GM12878 (cell line): Measurements from ENCODE around the gene POLE4. TPM values are rescaled to one million over a fixed set of nuclear protein-coding genes. Genes with fewer than 3 reads are reported as not detected.
A peak's percentile ranks its signal among the peaks of the same experiment; 100 is the strongest.

Source experiments
- ATF2 ChIP-seq: IDR thresholded peaks from 2 replicates; pipeline ENCODE4 v1.6.1; 2012; ENCODE audit warnings: low read length, inconsistent platforms
- BCL3 ChIP-seq: IDR thresholded peaks from 2 replicates; pipeline ENCODE4 v1.6.1; 2011; ENCODE audit warnings: borderline replicate concordance, low read depth, mild to moderate bottlenecking, moderate library complexity, low read length; ENCODE audit not compliant: insufficient read depth, poor library complexity, severe bottlenecking
- CBFB ChIP-seq: IDR thresholded peaks from 2 replicates; pipeline ENCODE4 v1.6.1; 2016; ENCODE audit warnings: antibody characterized with exemption, low read depth
- EP300 ChIP-seq, 2 experiments: fragments of 150-350 bp in 1 of 2; IDR thresholded peaks; 2 replicates each; pipeline ENCODE4 v1.6.1; 2011 to 2012; ENCODE audit warnings: low read depth in 2 of 2, low read length in 2 of 2, borderline replicate concordance in 1 of 2, improper control_type of control experiment in 1 of 2, inconsistent platforms in 1 of 2; ENCODE audit not compliant: control insufficient read depth in 1 of 2
- HDAC2 ChIP-seq: fragments of 200-600 bp; sonication (generic); IDR thresholded peaks from 2 replicates; pipeline ENCODE4 v1.6.1; 2017
- HSF1 ChIP-seq: fragments of 150-350 bp; IDR thresholded peaks from 2 replicates; pipeline ENCODE4 v1.6.1; 2014; ENCODE audit warnings: mild to moderate bottlenecking, low read depth, low read length
- MLLT1 ChIP-seq: fragments of 450-650 bp; IDR thresholded peaks from 2 replicates; pipeline ENCODE4 v1.6.1; 2016; ENCODE audit warnings: mild to moderate bottlenecking
- NBN ChIP-seq: fragments of 450-650 bp; IDR thresholded peaks from 2 replicates; pipeline ENCODE4 v1.6.1; 2016
- NR2C1 ChIP-seq: fragments of 450-650 bp; IDR thresholded peaks from 2 replicates; pipeline ENCODE4 v1.6.1; 2017; ENCODE audit warnings: antibody characterized with exemption, mild to moderate bottlenecking, moderate library complexity
- POLR2A ChIP-seq: IDR thresholded peaks from 2 replicates; pipeline ENCODE4 v1.6.1; 2011; ENCODE audit warnings: low read depth, mild to moderate bottlenecking, low read length
- SIX5 ChIP-seq: IDR thresholded peaks from 2 replicates; pipeline ENCODE4 v1.6.1; 2011; ENCODE audit warnings: mild to moderate bottlenecking, low read depth, low read length, moderate library complexity; ENCODE audit not compliant: severe bottlenecking
- TCF7 ChIP-seq: IDR thresholded peaks from 2 replicates; pipeline ENCODE4 v1.6.1; 2014; ENCODE audit warnings: antibody characterized with exemption, borderline replicate concordance
- USF2 ChIP-seq: IDR thresholded peaks from 2 replicates; pipeline ENCODE4 v1.6.1; 2011; ENCODE audit warnings: low read depth, low read length, improper control_type of control experiment, borderline replicate concordance
- ZBTB11 ChIP-seq: fragments of 450-650 bp; formaldehyde crosslinking; IDR thresholded peaks from 2 replicates; pipeline ENCODE4 v1.5.0; 2022; ENCODE audit warnings: mild to moderate bottlenecking, missing genetic modification characterization
- ZBTB33 ChIP-seq: fragments of 450-650 bp; IDR thresholded peaks from 2 replicates; pipeline ENCODE4 v1.6.1; 2017; ENCODE audit warnings: mild to moderate bottlenecking
- ZSCAN29 ChIP-seq: fragments of 450-650 bp; IDR thresholded peaks from 2 replicates; pipeline ENCODE4 v1.6.1; 2017; ENCODE audit warnings: mild to moderate bottlenecking, moderate library complexity
- polyA plus RNA-seq, 11 experiments: library from polyadenylated mRNA; depleted of rRNA in 4 of 11; unstranded in 6 of 11; stranded (reverse) in 5 of 11; fragments of >200 nt; fragmentation: Nextera tagmentation in 4 of 11; fragmentation: Illumina TruSeq in 1 of 11; extraction: Ambion mirVana in 4 of 11; extraction: Trizol in 1 of 11; gene quantifications; 1 replicate in 1 of 11; 2 replicates in 10 of 11; pipeline versions ENCODE4 v1.2.1 to v1.2.3, GENCODE V29; 2011 to 2016; ENCODE audit warnings: inconsistent platforms in 2 of 11, missing spikeins in 2 of 11, low read depth in 1 of 11
- total RNA-seq, 4 experiments: library from RNA; depleted of rRNA in 3 of 4; stranded (reverse); fragments of >200 nt in 3 of 4; fragmentation: Illumina TruSeq in 1 of 4; extraction: Trizol in 1 of 4; gene quantifications; 2 replicates each; pipeline versions ENCODE4 v1.2.1 to v1.2.3, GENCODE V29; 2013 to 2021

The POLE4 gene
- total and polyA plus RNA-seq, 10 of the 15 experiments (the other 5 are each of a cell fraction or from before 2014, with no cell fraction given), result 38.5 to 221 (median 66.8) TPM

GRCh38 chr2:74944987-74945787 lies 13.3 kb upstream of the POLE4 start (continued):
- TF ChIP-seq ZBTB11 (no peak), SIX5 (no peak), USF2 (no peak), ZSCAN29 (no peak), ATF2 (peak; percentile 96), TCF7 (no peak), HSF1 (no peak), ZBTB33 (no peak), NR2C1 (no peak), CBFB (peak; percentile 74), MLLT1 (peak; percentile 38; the same call in 1 of the 2 replicates), NBN (peak; percentile 74), HDAC2 (no peak), POLR2A (no peak), BCL3 (peak; percentile 38), EP300 (IDR thresholded peaks at IDR 0.05; ENCODE audit: borderline replicate concordance in 1 of 2, control insufficient read depth in 1 of 2, low read depth in 2 of 2, low read length in 2 of 2) (peak in 1 of 2 experiments; percentile 51; a peak in 1 of 4 replicates)
